ENCODE results near the gene BAZ2B. TPM values are rescaled to one million over a fixed set of nuclear protein-coding genes. Genes with fewer than 3 reads are reported as not detected.
"Not testable (repeated sequence)": the region's sequence is repeated elsewhere in the genome, so short reads cannot be mapped to it uniquely, and the experiment has no call there.

BAZ2B gene
- total RNA-seq, 1 donor from 2014 or later, result 76.2 TPM

- no peaks in the 10 kb centered on the region for H3K4me1 ChIP-seq (ENCODE audit: control insufficient read depth in 3 of 3, insufficient read depth in 3 of 3, low read length in 3 of 3)
- no peaks in the 10 kb centered on the region for H3K36me3 ChIP-seq (ENCODE audit: control insufficient read depth in 3 of 3, insufficient read depth in 3 of 3, low read length in 3 of 3)
- H3K27me3 ChIP-seq (ENCODE audit: control insufficient read depth in 3 of 3, insufficient read depth in 3 of 3, low read length in 3 of 3), result no peaks in the 10 kb centered on the region
- no peak overlapping the region for H3K4me3 ChIP-seq (ENCODE audit: low read length in 3 of 3)
- no peak overlapping the region for H3K9ac ChIP-seq (ENCODE audit: low read depth in 1 of 3, low read length in 3 of 3)
- H3K9me3 ChIP-seq (ENCODE audit: control insufficient read depth in 3 of 3, low read length in 3 of 3), result no peaks in the 10 kb centered on the region
- H3K27ac ChIP-seq (ENCODE audit: low read depth, low read length), result no peak overlapping the region
These were observed 22.7 kb upstream of the BAZ2B start for GRCh38 chr2:159639071-159639470.

- no peak overlapping the region for H3K27ac ChIP-seq (ENCODE audit: low read depth, low read length)
- H3K27me3 ChIP-seq (ENCODE audit: control insufficient read depth in 3 of 3, insufficient read depth in 3 of 3, low read length in 3 of 3), result no peaks in the 10 kb centered on the region
- H3K9me3 ChIP-seq (ENCODE audit: control insufficient read depth in 3 of 3, low read length in 3 of 3), result no peaks in the 10 kb centered on the region
- H3K9ac ChIP-seq (ENCODE audit: low read depth in 1 of 3, low read length in 3 of 3), result no peak overlapping the region
- H3K4me3 ChIP-seq (ENCODE audit: low read length in 3 of 3), result no peak overlapping the region
- H3K4me1 ChIP-seq (ENCODE audit: control insufficient read depth in 3 of 3, insufficient read depth in 3 of 3, low read length in 3 of 3), result no peaks in the 10 kb centered on the region
- H3K36me3 ChIP-seq (ENCODE audit: control insufficient read depth in 3 of 3, insufficient read depth in 3 of 3, low read length in 3 of 3), result no peaks in the 10 kb centered on the region
These were observed 21.7 kb upstream of the BAZ2B start for GRCh38 chr2:159637988-159638501.

- Histone ChIP-seq H3K4me3 (ENCODE audit: low read length in 3 of 3) (no peak overlapping the region), H3K27ac (ENCODE audit: low read depth, low read length) (no peak overlapping the region), H3K9ac (ENCODE audit: low read depth in 1 of 3, low read length in 3 of 3) (no peak overlapping the region), H3K27me3 (ENCODE audit: control insufficient read depth in 3 of 3, insufficient read depth in 3 of 3, low read length in 3 of 3) (no peaks in the 10 kb centered on the region), H3K9me3 (ENCODE audit: control insufficient read depth in 3 of 3, low read length in 3 of 3) (no peaks in the 10 kb centered on the region), H3K36me3 (ENCODE audit: control insufficient read depth in 3 of 3, insufficient read depth in 3 of 3, low read length in 3 of 3) (no peaks in the 10 kb centered on the region), H3K4me1 (ENCODE audit: control insufficient read depth in 3 of 3, insufficient read depth in 3 of 3, low read length in 3 of 3) (no peaks in the 10 kb centered on the region)
These were observed 20.9 kb upstream of the BAZ2B start for GRCh38 chr2:159637240-159637639.

- no peak overlapping the region for H3K4me3 ChIP-seq (ENCODE audit: low read length in 3 of 3)
- H3K9ac ChIP-seq (ENCODE audit: low read depth in 1 of 3, low read length in 3 of 3), result no peak overlapping the region
- H3K4me1 ChIP-seq (ENCODE audit: control insufficient read depth in 3 of 3, insufficient read depth in 3 of 3, low read length in 3 of 3), result no peaks in the 10 kb centered on the region
- no peaks in the 10 kb centered on the region for H3K9me3 ChIP-seq (ENCODE audit: control insufficient read depth in 3 of 3, low read length in 3 of 3)
- H3K27ac ChIP-seq (ENCODE audit: low read depth, low read length), result no peak overlapping the region
- H3K27me3 ChIP-seq (ENCODE audit: control insufficient read depth in 3 of 3, insufficient read depth in 3 of 3, low read length in 3 of 3), result no peaks in the 10 kb centered on the region
- no peaks in the 10 kb centered on the region for H3K36me3 ChIP-seq (ENCODE audit: control insufficient read depth in 3 of 3, insufficient read depth in 3 of 3, low read length in 3 of 3)
These were observed 18.9 kb upstream of the BAZ2B start for GRCh38 chr2:159635006-159635789.

GRCh38 chr2:159633219-159633618, 16.9 kb upstream of the BAZ2B start:
- H3K36me3 ChIP-seq (ENCODE audit: control insufficient read depth in 3 of 3, insufficient read depth in 3 of 3, low read length in 3 of 3), result no peaks in the 10 kb centered on the region
- no peaks in the 10 kb centered on the region for H3K27me3 ChIP-seq (ENCODE audit: control insufficient read depth in 3 of 3, insufficient read depth in 3 of 3, low read length in 3 of 3)
- H3K9me3 ChIP-seq (ENCODE audit: control insufficient read depth in 3 of 3, low read length in 3 of 3), result no peaks in the 10 kb centered on the region
- H3K27ac ChIP-seq (ENCODE audit: low read depth, low read length), result no peak overlapping the region
- H3K4me3 ChIP-seq (ENCODE audit: low read length in 3 of 3), result no peak overlapping the region
- no peak overlapping the region for H3K9ac ChIP-seq (ENCODE audit: low read depth in 1 of 3, low read length in 3 of 3)
- H3K4me1 ChIP-seq (ENCODE audit: control insufficient read depth in 3 of 3, insufficient read depth in 3 of 3, low read length in 3 of 3), result no peaks in the 10 kb centered on the region

- H3K9me3 ChIP-seq (ENCODE audit: control insufficient read depth in 3 of 3, low read length in 3 of 3); H3K27ac ChIP-seq (ENCODE audit: low read depth, low read length); H3K4me3 ChIP-seq (ENCODE audit: low read length in 3 of 3); H3K4me1 ChIP-seq (ENCODE audit: control insufficient read depth in 3 of 3, insufficient read depth in 3 of 3, low read length in 3 of 3); H3K9ac ChIP-seq (ENCODE audit: low read depth in 1 of 3, low read length in 3 of 3); H3K27me3 ChIP-seq (ENCODE audit: control insufficient read depth in 3 of 3, insufficient read depth in 3 of 3, low read length in 3 of 3); H3K36me3 ChIP-seq (ENCODE audit: control insufficient read depth in 3 of 3, insufficient read depth in 3 of 3, low read length in 3 of 3): not testable (repeated sequence)
These were observed 9.3 kb upstream of the BAZ2B start for GRCh38 chr2:159625628-159626027.

- Histone ChIP-seq H3K27ac (ENCODE audit: low read depth, low read length) (no peak overlapping the region), H3K27me3 (ENCODE audit: control insufficient read depth in 3 of 3, insufficient read depth in 3 of 3, low read length in 3 of 3) (no peaks in the 10 kb centered on the region), H3K36me3 (ENCODE audit: control insufficient read depth in 3 of 3, insufficient read depth in 3 of 3, low read length in 3 of 3) (no peaks in the 10 kb centered on the region), H3K4me1 (ENCODE audit: control insufficient read depth in 3 of 3, insufficient read depth in 3 of 3, low read length in 3 of 3) (no peaks in the 10 kb centered on the region), H3K9me3 (ENCODE audit: control insufficient read depth in 3 of 3, low read length in 3 of 3) (no peaks in the 10 kb centered on the region), H3K9ac (ENCODE audit: low read depth in 1 of 3, low read length in 3 of 3) (no peak overlapping the region), H3K4me3 (ENCODE audit: low read length in 3 of 3) (no peak overlapping the region)
These were observed 7.1 kb upstream of the BAZ2B start for GRCh38 chr2:159623436-159623835.

- H3K4me1 ChIP-seq (ENCODE audit: control insufficient read depth in 3 of 3, insufficient read depth in 3 of 3, low read length in 3 of 3), result peaks cover 0 to under 1% (median under 1%) of the 10 kb centered on the region in 3 donors
- no peaks in the 10 kb centered on the region for H3K27me3 ChIP-seq (ENCODE audit: control insufficient read depth in 3 of 3, insufficient read depth in 3 of 3, low read length in 3 of 3)
- no peaks in the 10 kb centered on the region for H3K9me3 ChIP-seq (ENCODE audit: control insufficient read depth in 3 of 3, low read length in 3 of 3)
- H3K4me3 ChIP-seq (ENCODE audit: low read length in 3 of 3), result no peak overlapping the region
- no peaks in the 10 kb centered on the region for H3K36me3 ChIP-seq (ENCODE audit: control insufficient read depth in 3 of 3, insufficient read depth in 3 of 3, low read length in 3 of 3)
- no peak overlapping the region for H3K9ac ChIP-seq (ENCODE audit: low read depth in 1 of 3, low read length in 3 of 3)
- no peak overlapping the region for H3K27ac ChIP-seq (ENCODE audit: low read depth, low read length)
These were observed 6.6 kb upstream of the BAZ2B start for GRCh38 chr2:159622966-159623365.

GRCh38 chr2:159620796-159621195, 4.4 kb upstream of the BAZ2B start:
- peaks cover 0 to 7% (median 4%) of the 10 kb centered on the region in 3 donors for H3K4me1 ChIP-seq (ENCODE audit: control insufficient read depth in 3 of 3, insufficient read depth in 3 of 3, low read length in 3 of 3)

GRCh38 chr2:159617646-159618045, 1.3 kb upstream of the BAZ2B start:
- no peaks in the 10 kb centered on the region for H3K9me3 ChIP-seq (ENCODE audit: control insufficient read depth in 3 of 3, low read length in 3 of 3)
- H3K27me3 ChIP-seq (ENCODE audit: control insufficient read depth in 3 of 3, insufficient read depth in 3 of 3, low read length in 3 of 3), result no peaks in the 10 kb centered on the region
- peak overlapping the region; percentile 90 to 98 (median 93) for H3K9ac ChIP-seq (ENCODE audit: low read depth in 1 of 3, low read length in 3 of 3)
- peak overlapping the region; percentile 1 to 92 (median 81) for H3K4me3 ChIP-seq (ENCODE audit: low read length in 3 of 3)
- H3K27ac ChIP-seq (ENCODE audit: low read depth, low read length), result peak overlapping the region; percentile 99
- no peaks in the 10 kb centered on the region for H3K36me3 ChIP-seq (ENCODE audit: control insufficient read depth in 3 of 3, insufficient read depth in 3 of 3, low read length in 3 of 3)
- peaks cover 0 to 12% (median 4%) of the 10 kb centered on the region in 3 donors for H3K4me1 ChIP-seq (ENCODE audit: control insufficient read depth in 3 of 3, insufficient read depth in 3 of 3, low read length in 3 of 3)

More at GRCh38 chr2:159620796-159621195, 4.4 kb upstream of the BAZ2B start:
- Histone ChIP-seq H3K9ac (ENCODE audit: low read depth in 1 of 3, low read length in 3 of 3) (no peak overlapping the region), H3K27me3 (ENCODE audit: control insufficient read depth in 3 of 3, insufficient read depth in 3 of 3, low read length in 3 of 3) (no peaks in the 10 kb centered on the region), H3K9me3 (ENCODE audit: control insufficient read depth in 3 of 3, low read length in 3 of 3) (no peaks in the 10 kb centered on the region), H3K27ac (ENCODE audit: low read depth, low read length) (no peak overlapping the region), H3K36me3 (ENCODE audit: control insufficient read depth in 3 of 3, insufficient read depth in 3 of 3, low read length in 3 of 3) (no peaks in the 10 kb centered on the region), H3K4me3 (ENCODE audit: low read length in 3 of 3) (no peak overlapping the region)
